22Rv1 (cell line): Measurements from ENCODE around the gene ASPSCR1.

Experiments
- ZFX ChIP-seq: fragments of 450-650 bp; IDR thresholded peaks from 2 replicates; pipeline ENCODE4 v1.6.1; 2017; ENCODE audit warnings: antibody characterized with exemption, borderline replicate concordance
- TF ChIP-seq, protein P1 (sequence below): fragments of 450-650 bp; IDR thresholded peaks from 2 replicates; pipeline ENCODE4 v1.5.1; 2017; ENCODE audit warnings: mild to moderate bottlenecking

GRCh38 chr17:82053130-82053529, 75.7 kb downstream of the ASPSCR1 start:
- TF ChIP-seq, protein P1, sequence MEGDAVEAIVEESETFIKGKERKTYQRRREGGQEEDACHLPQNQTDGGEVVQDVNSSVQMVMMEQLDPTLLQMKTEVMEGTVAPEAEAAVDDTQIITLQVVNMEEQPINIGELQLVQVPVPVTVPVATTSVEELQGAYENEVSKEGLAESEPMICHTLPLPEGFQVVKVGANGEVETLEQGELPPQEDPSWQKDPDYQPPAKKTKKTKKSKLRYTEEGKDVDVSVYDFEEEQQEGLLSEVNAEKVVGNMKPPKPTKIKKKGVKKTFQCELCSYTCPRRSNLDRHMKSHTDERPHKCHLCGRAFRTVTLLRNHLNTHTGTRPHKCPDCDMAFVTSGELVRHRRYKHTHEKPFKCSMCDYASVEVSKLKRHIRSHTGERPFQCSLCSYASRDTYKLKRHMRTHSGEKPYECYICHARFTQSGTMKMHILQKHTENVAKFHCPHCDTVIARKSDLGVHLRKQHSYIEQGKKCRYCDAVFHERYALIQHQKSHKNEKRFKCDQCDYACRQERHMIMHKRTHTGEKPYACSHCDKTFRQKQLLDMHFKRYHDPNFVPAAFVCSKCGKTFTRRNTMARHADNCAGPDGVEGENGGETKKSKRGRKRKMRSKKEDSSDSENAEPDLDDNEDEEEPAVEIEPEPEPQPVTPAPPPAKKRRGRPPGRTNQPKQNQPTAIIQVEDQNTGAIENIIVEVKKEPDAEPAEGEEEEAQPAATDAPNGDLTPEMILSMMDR: no peak
- TF ChIP-seq ZFX: no peak
